DOHH2 (cell line): ENCODE data around the gene ZBTB46.
"Not testable (repeated sequence)": the region's sequence is repeated elsewhere in the genome, so short reads cannot be mapped to it uniquely, and the experiment has no call there.

ENCODE experiments used
- H3F3A ChIP-seq: fragments of 200-600 bp; sonication (generic), shearing (Covaris generic); 2 replicates; pipeline ENCODE4 v1.6.0; 2016; ENCODE audit warnings: antibody characterized with exemption, mild to moderate bottlenecking; ENCODE audit not compliant: control insufficient read depth, insufficient read depth
- H3K27ac ChIP-seq: fragments of 200-600 bp; sonication (generic); 2 replicates; pipeline ENCODE4 v1.5.1; 2014; ENCODE audit warnings: low read depth, mild to moderate bottlenecking, low read length, moderate library complexity
- H3K27me3 ChIP-seq: fragments of 200-600 bp; sonication (generic); 2 replicates; pipeline ENCODE4 v1.6.1; 2014; ENCODE audit warnings: mild to moderate bottlenecking, low read length, mixed read lengths; ENCODE audit not compliant: control insufficient read depth
- H3K36me3 ChIP-seq: fragments of 200-600 bp; sonication (generic); 2 replicates; pipeline ENCODE4 v1.6.1; 2014; ENCODE audit warnings: mild to moderate bottlenecking, low read length, moderate library complexity, mixed read lengths; ENCODE audit not compliant: control insufficient read depth
- H3K4me1 ChIP-seq: fragments of 200-600 bp; sonication (generic); 2 replicates; pipeline ENCODE4 v1.6.1; 2014; ENCODE audit warnings: mild to moderate bottlenecking, low read length, mixed read lengths; ENCODE audit not compliant: control insufficient read depth
- H3K4me2 ChIP-seq: fragments of 200-600 bp; sonication (generic); 2 replicates; pipeline ENCODE4 v1.6.0; 2014; ENCODE audit warnings: mild to moderate bottlenecking, low read length, moderate library complexity
- H3K4me3 ChIP-seq: fragments of 200-600 bp; sonication (generic); 2 replicates; pipeline ENCODE4 v1.5.1; 2014; ENCODE audit warnings: mild to moderate bottlenecking, low read length, mixed read lengths
- H3K79me2 ChIP-seq: fragments of 200-600 bp; sonication (generic); 2 replicates; pipeline ENCODE4 v1.6.1; 2014; ENCODE audit warnings: mild to moderate bottlenecking, low read length, mixed read lengths; ENCODE audit not compliant: control insufficient read depth
- H3K9me2 ChIP-seq: fragments of 200-600 bp; sonication (generic); replicated peaks from 2 replicates; pipeline ENCODE4 v1.6.1; 2014; ENCODE audit warnings: mild to moderate bottlenecking, low read length, mixed read lengths; ENCODE audit not compliant: control insufficient read depth
- H3K9me3 ChIP-seq: fragments of 200-600 bp; sonication (generic); 2 replicates; pipeline ENCODE4 v1.6.1; 2014; ENCODE audit warnings: antibody characterized with exemption, low read length, mixed read lengths; ENCODE audit not compliant: control insufficient read depth, insufficient read depth
- H4K20me1 ChIP-seq: fragments of 200-600 bp; sonication (generic); 2 replicates; pipeline ENCODE4 v1.6.0; 2014; ENCODE audit warnings: low read depth, mild to moderate bottlenecking, antibody characterized with exemption, low read length, moderate library complexity; ENCODE audit not compliant: control insufficient read depth, insufficient read depth
- EZH2phosphoT487 ChIP-seq: fragments of 200-600 bp; sonication (generic); IDR thresholded peaks from 2 replicates; pipeline ENCODE4 v1.6.1; 2017; ENCODE audit warnings: borderline replicate concordance, mild to moderate bottlenecking, antibody characterized with exemption, low read length, moderate library complexity, mixed read lengths
- TF ChIP-seq, protein P1 (sequence below): fragments of 200-600 bp; sonication (generic); IDR thresholded peaks from one replicate; pipeline ENCODE4 v1.5.1; 2014; ENCODE audit warnings: antibody characterized with exemption, mild to moderate bottlenecking, low read depth, low read length; ENCODE audit not compliant: poor library complexity, severe bottlenecking

ZBTB46 gene

DNA sequence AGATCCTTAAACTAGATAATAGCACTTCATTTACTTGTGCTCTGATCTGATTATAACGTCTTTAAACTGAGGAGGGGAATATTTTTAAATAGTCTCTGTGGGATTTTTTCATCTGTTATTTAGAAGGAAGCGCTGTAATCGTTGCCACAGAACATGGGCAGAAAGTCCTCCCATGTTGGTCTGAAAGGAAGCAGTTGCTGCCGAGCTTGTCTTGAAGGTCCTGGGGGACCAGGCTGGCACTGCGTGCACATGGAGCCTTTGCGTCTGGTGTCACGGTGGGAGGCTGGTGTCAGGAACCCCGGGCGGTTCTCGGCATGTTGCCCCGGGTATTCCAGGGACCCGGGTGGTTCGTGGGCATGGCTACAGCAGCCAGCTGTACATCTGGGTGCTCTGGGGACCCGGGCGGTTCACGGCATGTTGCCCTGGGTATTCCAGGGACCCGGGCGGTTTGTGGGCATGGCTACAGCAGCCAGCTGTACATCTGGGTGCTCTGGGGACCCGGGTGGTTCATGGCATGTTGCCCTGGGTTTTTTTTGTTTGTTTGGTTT, 45.5 kb upstream of the ZBTB46 start:
- Histone ChIP-seq H3K36me3 (peaks cover 57% of the 10 kb centered on the region), H4K20me1 (no peaks in the 10 kb centered on the region), H3K9me2 (no peaks in the 10 kb centered on the region), H3K4me3 (no peak overlapping the region), H3K4me2 (no peak overlapping the region), H3K27me3 (no peaks in the 10 kb centered on the region), H3K4me1 (no peaks in the 10 kb centered on the region), H3F3A (no peaks in the 10 kb centered on the region), H3K79me2 (peaks cover 19% of the 10 kb centered on the region), H3K27ac (no peak overlapping the region), H3K9me3 (0 out of 2 replicates have a peak, but pooled peaks cover 3% of the 10 kb centered on the region)
- no peak for TF ChIP-seq EZH2phosphoT487
- TF ChIP-seq, protein P1, sequence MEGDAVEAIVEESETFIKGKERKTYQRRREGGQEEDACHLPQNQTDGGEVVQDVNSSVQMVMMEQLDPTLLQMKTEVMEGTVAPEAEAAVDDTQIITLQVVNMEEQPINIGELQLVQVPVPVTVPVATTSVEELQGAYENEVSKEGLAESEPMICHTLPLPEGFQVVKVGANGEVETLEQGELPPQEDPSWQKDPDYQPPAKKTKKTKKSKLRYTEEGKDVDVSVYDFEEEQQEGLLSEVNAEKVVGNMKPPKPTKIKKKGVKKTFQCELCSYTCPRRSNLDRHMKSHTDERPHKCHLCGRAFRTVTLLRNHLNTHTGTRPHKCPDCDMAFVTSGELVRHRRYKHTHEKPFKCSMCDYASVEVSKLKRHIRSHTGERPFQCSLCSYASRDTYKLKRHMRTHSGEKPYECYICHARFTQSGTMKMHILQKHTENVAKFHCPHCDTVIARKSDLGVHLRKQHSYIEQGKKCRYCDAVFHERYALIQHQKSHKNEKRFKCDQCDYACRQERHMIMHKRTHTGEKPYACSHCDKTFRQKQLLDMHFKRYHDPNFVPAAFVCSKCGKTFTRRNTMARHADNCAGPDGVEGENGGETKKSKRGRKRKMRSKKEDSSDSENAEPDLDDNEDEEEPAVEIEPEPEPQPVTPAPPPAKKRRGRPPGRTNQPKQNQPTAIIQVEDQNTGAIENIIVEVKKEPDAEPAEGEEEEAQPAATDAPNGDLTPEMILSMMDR, result no peak

DNA sequence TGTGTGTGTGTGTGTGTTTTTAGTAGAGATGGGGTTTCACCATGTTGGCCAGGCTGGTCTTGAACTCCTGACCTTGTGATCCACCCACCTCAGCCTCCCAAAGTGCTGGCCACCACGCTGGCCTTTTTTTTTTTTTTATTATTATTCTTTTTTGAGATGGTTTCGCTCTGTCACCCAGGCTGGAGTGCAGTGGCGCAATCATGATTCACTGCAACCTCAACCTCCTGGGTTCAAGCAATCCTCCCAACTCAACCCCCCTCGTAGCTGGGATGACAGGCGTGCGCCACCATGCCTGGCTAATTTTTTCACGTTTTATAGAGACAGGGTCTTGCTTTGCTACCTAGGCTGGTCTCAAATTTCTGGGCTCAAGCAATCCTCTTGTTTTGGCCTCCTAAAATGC, 43.2 kb upstream of the ZBTB46 start:
- not testable (repeated sequence) for H3K9me2 ChIP-seq, H3K27me3 ChIP-seq, H4K20me1 ChIP-seq, H3F3A ChIP-seq, H3K27ac ChIP-seq, H3K9me3 ChIP-seq, H3K4me3 ChIP-seq, H3K4me2 ChIP-seq, H3K4me1 ChIP-seq
- Histone ChIP-seq H3K36me3 (peaks cover 68% of the 10 kb centered on the region), H3K79me2 (peaks cover 19% of the 10 kb centered on the region)

DNA sequence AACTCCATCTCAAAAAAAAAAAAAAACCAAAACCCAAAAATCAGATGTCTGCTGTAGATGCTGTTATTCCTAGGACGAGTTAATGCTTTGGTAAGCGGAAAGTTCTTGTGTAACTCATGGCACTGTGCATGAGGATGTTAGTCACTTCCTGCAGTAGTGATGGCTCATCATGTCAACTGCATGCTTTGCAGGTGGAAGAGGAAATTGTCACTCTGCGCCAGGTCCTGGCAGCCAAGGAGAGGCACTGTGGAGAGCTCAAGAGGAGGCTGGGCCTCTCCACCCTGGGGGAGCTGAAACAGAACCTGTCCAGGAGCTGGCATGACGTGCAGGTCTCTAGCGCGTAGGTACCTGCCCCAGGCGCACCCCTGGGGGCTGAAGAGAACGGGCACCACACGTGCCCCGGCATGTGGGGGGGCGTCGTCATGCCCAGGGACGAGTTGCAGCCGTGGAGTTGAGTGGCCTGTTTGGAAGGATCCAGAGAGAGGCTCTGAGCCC, 42.5 kb upstream of the ZBTB46 start:
- Histone ChIP-seq H3K9me3 (no peaks in the 10 kb centered on the region), H3K4me1 (no peaks in the 10 kb centered on the region), H3F3A (no peaks in the 10 kb centered on the region), H4K20me1 (no peaks in the 10 kb centered on the region), H3K4me2 (no peak overlapping the region), H3K36me3 (peaks cover 69% of the 10 kb centered on the region), H3K27me3 (no peaks in the 10 kb centered on the region), H3K27ac (no peak overlapping the region), H3K4me3 (no peak overlapping the region), H3K79me2 (peaks cover 22% of the 10 kb centered on the region), H3K9me2 (no peaks in the 10 kb centered on the region)
- TF ChIP-seq, protein P1, result no peak
- no peak for TF ChIP-seq EZH2phosphoT487

DNA sequence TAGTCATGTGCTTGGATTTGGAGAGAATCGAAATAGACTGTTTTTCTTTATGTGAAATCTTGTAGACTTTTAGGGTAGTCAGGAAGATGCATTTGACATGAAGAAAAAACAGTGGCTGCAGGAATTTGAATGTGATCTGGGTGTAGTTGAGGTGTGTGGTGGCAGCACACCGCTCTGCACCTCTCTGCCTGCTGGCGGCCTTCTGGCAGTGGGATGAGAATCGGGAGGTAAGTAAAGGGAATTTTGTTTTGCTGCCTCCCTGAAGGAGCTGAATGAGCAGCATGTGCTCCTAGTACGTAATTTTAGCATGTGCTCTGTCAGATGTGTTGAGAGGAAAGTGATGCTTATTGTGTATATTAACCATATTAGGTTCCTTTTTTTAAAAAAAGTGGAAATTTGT, 37.2 kb upstream of the ZBTB46 start:
- Histone ChIP-seq H3K9me3 (no peaks in the 10 kb centered on the region), H3K79me2 (peaks cover 51% of the 10 kb centered on the region), H3K4me1 (peaks cover 11% of the 10 kb centered on the region), H3K4me2 (no peak overlapping the region), H3K27me3 (no peaks in the 10 kb centered on the region), H3K36me3 (peaks cover 43% of the 10 kb centered on the region), H3K9me2 (no peaks in the 10 kb centered on the region), H3K27ac (no peak overlapping the region), H4K20me1 (0 out of 2 replicates have a peak, but pooled peaks cover 2% of the 10 kb centered on the region), H3F3A (peaks cover 3% of the 10 kb centered on the region; the same call in 1 of the 2 replicates), H3K4me3 (no peak overlapping the region)
- TF ChIP-seq, protein P1, result no peak
- no peak for TF ChIP-seq EZH2phosphoT487

DNA sequence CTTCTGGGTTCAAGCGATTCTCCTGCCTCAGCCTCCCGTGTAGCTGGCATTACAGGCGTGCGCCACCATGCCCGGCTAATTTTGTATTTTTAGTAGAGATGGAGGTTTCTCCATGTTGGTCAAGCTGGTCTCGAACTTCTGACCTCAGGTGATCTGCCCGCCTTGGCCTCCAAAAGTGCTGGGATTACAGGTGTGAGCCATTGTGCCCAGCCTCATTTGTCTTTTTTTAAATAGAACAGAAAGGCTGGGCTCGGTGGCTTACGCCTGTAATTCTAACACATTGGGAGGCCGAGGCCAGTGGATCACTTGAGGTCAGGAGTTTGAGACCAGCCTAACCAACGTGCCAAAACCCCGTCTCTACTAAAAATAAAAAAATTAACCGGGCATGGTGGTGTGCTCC, 36.0 kb upstream of the ZBTB46 start:
- H4K20me1 ChIP-seq, H3K9me2 ChIP-seq, H3K4me2 ChIP-seq, H3K9me3 ChIP-seq, H3K4me3 ChIP-seq, H3K27me3 ChIP-seq, H3F3A ChIP-seq, H3K27ac ChIP-seq: not testable (repeated sequence)
- Histone ChIP-seq H3K36me3 (peaks cover 49% of the 10 kb centered on the region), H3K79me2 (peaks cover 54% of the 10 kb centered on the region), H3K4me1 (peaks cover 14% of the 10 kb centered on the region)
